Measurements from ENCODE around the gene OR52B6. TPM values are rescaled to one million over a fixed set of nuclear protein-coding genes. Genes with fewer than 3 reads are reported as not detected.
"Not testable (repeated sequence)": the region's sequence is repeated elsewhere in the genome, so short reads cannot be mapped to it uniquely, and the experiment has no call there.

The OR52B6 gene
- not detected for total RNA-seq
- long read RNA-seq = 0 reads

DNA sequence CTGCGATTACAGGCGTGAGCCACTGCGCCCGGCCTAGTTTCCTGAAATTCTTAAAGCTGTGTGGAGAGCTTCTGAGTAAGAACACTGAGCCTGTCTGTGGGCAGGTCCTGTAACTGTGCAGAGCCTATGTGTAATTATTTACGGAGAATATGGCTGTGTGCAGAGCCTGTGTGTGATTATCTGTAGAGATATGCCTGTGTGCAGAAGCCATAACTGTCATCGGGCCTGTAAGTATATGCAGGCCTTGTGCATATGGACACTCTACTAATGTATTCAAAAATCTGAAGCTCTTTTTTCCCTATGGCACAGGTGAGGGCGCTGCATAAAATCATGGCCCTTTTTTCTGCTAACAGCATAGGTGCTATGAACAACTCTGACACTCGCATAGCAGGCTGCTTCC is at the start of gene OR52B6:
Gene OR52B6, plus strand, starts transcription at position 301 of the 400 bp plus-strand sequence. Its CDS starts 0 bp downstream, at position 301.
- DNase-seq = no peak
- intact Hi-C loops (cut with micrococcal nuclease) = no loop called here
- ATAC-seq = no peak

DNA sequence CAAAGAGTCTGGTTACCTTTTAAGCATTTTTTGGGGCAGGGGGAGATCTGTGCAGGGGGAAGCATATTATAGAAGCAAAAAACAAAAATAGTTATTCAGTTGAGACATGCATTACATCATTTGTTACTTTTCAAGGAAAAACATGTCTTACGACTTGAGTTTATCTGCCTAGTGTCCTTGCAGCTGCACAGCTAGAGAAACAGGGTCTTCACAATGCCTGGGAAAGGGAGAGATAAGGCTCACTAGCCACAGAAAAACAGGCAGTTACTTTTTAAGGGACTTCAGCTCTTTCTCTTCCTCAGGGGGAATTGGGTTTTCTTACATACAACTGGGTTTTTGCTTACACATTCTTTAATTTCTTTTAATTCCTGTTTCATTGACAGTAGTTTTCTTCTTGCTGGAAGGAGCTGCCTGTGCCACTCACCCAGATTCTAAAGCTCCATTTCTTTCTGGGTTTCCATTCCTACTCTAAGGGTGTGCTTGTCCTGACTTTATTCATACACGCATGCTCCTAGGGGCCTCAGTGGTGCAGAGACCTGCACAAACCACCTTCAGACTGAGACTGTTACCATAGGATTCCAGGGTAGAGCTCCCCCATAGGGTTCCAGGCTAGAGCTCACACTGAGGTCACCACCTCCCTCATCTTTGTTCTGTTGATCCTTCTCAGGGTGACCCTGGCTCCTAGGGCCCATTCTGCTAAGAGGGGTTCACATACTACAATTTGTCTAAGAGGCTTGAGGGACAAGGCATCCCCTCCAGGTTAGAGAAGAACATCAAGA is 49.4 kb upstream of the OR52B6 start:
- ATAC-seq = no peak
- no peak for DNase-seq
- intact Hi-C loops (cut with micrococcal nuclease) = no loop called here

DNA sequence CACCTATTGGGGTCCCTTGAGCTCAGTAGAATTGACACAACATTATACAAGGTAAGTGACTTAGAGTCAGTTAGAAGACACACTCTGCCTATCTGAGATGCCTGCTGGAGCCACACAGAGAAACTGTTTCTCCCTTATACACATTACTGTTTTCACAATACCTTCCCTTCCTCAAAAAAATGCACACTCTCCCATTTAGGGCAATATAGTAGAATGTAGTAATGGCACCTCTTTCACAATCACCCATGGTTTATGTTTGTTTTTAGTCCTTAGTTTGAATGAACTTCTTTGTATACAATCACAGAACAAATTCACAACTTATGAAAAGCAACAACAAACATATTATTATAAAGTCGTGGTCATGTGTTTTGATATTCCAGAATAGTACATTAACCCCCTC is 46.6 kb upstream of the OR52B6 start:
- intact Hi-C loops (cut with micrococcal nuclease) = no loop called here
- DNase-seq (no peak), ATAC-seq (no peak)

GRCh38 chr11:5536482-5536881 is 44.2 kb upstream of the OR52B6 start:
- ATAC-seq = no peak
- intact Hi-C loops (cut with micrococcal nuclease) = no loop called here
- DNase-seq = no peak

GRCh38 chr11:5541427-5541826 is 39.2 kb upstream of the OR52B6 start:
- ATAC-seq (no peak), DNase-seq (no peak)
- intact Hi-C loops (cut with micrococcal nuclease) = no loop called here

DNA sequence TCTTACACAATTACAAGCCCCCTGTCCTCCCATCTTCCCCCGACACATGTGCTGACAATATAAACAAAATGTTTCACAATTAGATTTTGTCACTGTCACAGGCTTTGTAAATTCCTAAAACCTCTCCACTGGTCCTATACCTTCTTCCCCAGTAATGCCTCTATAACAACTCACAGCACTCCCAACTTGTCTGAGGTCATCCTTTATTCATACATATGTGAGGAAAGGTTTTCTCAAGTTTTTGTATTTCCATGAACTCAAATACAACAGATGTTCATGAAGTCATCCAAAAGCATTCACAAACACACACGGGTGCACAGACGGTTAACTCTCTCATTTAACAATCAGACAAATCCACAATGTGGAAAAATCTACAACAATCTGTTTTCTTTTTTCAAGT is 34.2 kb upstream of the OR52B6 start:
- intact Hi-C loops (cut with micrococcal nuclease) = no loop called here
- DNase-seq (no peak), ATAC-seq (no peak)

DNA sequence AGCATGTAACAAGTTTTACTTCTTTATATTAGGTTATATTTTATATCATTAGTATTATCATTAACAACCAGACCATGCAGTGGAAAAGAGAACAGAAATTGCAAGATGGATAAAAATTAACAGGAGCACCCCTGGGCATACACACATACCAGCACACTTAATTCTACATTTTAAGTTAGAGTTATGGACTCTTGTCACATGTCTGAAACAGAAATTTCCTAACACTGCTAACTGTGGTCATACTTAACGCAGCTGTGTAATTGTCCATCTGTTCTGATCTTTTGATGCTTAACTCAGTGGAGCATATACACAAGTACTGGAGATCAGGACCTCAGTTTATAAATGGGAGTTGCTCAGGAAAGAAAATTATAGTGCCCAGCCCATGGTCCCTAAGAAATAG is 32.7 kb upstream of the OR52B6 start:
- DNase-seq = no peak
- no peak for ATAC-seq
- intact Hi-C loops (cut with micrococcal nuclease) = no loop called here

GRCh38 chr11:5548440-5548839 is 32.2 kb upstream of the OR52B6 start, which contains the start of gene OR52H1:
Gene OR52H1, minus strand, starts transcription at chr11:5548540. Its CDS starts 3,035 bp downstream, at chr11:5545505.
- no peak for DNase-seq
- intact Hi-C loops (cut with micrococcal nuclease) = no loop called here
- no peak for ATAC-seq

- intact Hi-C loops (cut with micrococcal nuclease) = no loop called here
- no peak for ATAC-seq
- DNase-seq = no peak
These were observed 30.1 kb upstream of the OR52B6 start for GRCh38 chr11:5550440-5551095.

GRCh38 chr11:5553343-5553742 is 27.3 kb upstream of the OR52B6 start:
- DNase-seq (no peak), ATAC-seq (no peak)
- intact Hi-C loops (cut with micrococcal nuclease) = no loop called here

DNA sequence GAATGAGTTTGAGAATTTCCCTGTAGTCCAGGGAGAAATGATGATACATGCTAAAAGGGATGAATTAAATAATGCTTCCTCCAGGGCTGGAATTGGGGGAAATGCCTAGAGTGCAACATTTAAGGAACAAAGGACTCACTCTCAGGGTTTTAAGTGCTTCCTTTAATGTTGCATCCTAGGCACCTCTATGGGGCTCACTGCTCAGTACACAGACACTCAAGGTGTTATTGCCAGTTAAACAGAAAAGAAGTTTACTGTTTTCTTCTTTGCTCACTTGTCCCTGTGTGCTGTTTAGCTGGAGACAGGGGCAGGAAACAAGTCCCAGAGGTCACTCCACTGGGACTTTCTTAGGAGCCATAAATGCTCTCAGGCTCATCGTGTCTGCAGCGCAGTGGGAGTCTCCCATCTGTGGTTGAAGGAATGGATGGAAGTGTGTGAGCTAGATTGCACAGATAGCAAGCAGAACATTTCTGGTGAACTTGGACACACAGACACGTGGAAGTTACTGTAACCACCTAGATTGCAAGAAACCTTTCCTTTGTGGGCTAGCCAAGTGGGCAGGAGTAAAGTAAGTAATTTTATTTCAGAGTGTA is 24.0 kb upstream of the OR52B6 start:
- no peak for ATAC-seq
- intact Hi-C loops (cut with micrococcal nuclease) = no loop called here
- DNase-seq = no peak

DNA sequence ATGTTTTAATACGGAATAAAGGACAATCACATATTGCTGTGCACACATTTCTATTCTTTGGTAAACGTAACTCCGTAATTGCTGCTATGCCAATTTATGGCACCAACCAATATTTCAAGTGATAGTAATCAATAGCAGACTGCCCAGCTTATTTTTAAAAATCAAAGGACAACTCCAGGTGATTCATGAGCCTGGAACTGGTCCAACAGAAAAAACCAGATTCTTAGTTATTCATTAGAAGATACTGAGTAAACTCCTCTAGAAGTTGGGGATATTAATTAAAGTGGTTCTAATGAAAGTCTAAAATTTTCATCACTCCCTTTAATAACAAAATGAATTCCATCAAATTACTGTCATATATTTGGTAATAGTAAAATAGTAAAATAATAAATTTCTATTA is 22.9 kb upstream of the OR52B6 start:
- intact Hi-C loops (cut with micrococcal nuclease) = no loop called here
- no peak for DNase-seq
- ATAC-seq = no peak

DNA sequence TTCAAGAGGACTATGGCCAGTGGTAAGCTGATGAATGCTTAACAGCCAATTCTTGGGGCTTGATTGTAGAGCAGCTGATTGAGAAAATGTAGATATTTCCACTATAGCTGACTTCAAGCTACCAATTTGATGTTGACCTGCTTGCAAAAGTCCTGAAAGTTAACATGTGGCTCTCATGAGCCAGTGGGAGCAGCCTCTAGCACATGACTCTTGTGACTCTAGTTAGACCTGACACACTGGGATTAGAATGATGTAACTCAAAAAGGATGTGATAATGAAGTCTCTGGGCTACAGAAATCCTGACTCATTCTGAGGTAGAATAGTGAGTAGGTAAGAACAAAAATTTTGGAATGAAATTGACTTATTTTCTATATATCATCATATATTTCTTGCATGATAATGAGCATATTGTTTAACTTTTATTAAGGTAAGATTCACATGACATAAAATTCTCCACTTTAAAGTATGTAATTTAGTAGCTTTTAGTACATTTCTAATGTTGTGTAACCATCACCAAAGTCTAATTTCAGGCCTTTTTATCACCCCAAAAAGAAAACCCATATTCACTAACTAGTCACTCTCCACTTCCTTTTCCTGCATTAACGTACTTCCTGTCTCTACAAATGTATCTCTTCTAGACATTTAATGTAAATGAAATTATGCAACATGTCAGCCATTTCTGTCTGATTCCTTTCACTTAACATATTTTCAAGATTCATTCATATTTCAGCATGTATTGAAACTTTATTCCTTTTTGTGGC is 16.2 kb upstream of the OR52B6 start:
- ATAC-seq = no peak
- intact Hi-C loops (cut with micrococcal nuclease) = no loop called here

DNA sequence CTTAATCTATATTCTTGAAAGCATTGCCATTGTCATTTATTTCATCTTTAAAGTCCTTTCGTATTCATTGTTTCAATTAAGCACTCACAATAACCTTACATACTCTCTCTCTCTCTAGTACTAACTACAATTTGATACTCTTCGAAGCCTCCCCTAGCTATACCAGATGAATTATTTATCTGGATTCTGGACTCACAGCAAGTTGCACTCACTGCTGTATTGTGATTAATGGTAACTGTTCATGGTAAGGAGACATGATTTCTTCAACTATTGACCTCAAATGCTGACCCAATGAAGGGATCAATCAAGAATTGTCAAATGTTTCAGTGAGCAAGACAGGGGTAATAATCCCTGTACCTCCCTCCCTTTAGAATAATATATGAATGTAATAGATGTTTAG is 6.0 kb upstream of the OR52B6 start:
- intact Hi-C loops (cut with micrococcal nuclease) = no loop called here
- ATAC-seq (no peak), DNase-seq (no peak)

More for the DNA sequence above, 16.2 kb upstream of the OR52B6 start:
- DNase-seq = no peak

DNA sequence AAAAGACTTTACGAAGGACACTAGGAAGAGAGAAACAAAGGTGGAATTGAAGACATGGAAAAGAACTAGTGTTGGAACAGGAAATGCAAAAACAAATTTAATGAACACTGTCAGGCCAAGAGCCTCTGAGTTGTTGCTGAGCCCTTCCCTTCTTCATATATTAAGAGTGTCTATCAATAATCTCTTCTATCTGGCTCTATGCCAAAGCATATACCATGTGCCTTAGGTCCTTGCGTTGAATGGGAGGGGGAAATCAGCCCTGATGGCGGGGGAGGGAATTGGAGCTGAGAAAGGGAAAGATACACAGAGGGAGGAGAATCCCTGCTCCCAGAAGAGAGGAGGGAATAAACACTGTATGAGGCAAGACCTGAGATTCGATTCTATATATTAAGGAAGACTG is 5.5 kb upstream of the OR52B6 start:
- no peak for DNase-seq
- intact Hi-C loops (cut with micrococcal nuclease) = no loop called here

DNA sequence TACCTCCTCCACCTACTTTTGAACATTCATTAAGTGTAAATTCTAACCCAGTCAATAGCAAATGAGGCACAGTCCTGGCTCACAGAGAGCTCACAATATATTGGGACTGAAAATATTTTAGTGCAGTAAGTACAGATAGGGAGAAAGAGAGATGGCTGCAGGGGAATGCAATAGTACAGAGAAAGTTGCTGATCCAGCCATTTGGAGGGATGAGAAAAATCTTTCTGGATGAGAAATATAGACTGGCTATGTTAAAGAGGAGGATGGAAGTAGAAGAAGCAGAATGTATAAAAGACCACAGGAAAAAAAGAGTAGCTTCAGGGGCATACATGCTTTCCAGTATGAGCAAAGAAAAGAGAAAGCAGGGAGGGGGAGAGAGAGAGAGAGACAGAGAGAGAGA is 3.6 kb upstream of the OR52B6 start:
- intact Hi-C loops (cut with micrococcal nuclease) = no loop called here
- DNase-seq = no peak
- ATAC-seq = no peak

More for the DNA sequence above, 5.5 kb upstream of the OR52B6 start:
- ATAC-seq = no peak

- no peak for DNase-seq
- no peak for ATAC-seq
- intact Hi-C loops (cut with micrococcal nuclease) = no loop called here
These were observed 337 bp downstream of the OR52B6 start for GRCh38 chr11:5581014-5581413.

- DNase-seq; intact Hi-C loops (cut with micrococcal nuclease); ATAC-seq: not testable (repeated sequence)
These were observed 3.8 kb downstream of the OR52B6 start for GRCh38 chr11:5584458-5584857.

DNA sequence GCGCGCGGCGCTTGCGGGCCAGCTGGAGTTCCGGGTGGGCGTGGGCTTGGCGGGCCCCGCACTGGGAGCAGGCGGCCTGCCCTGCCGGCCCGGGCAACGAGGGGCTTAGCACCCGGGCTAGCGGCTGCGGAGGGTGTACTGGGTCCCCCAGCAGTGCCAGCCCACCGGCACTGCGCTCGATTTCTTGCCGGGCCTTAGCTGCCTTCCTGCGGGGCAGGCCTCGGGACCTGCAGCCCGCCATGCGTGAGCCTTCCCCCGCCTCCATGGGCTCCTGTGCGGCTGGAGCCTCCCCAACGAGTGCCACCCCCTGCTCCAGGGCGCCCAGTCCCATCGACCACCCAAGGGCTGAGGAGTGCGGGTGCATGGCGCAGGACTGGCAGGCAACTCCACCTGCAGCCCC is 9.2 kb downstream of the OR52B6 start:
- DNase-seq; intact Hi-C loops (cut with micrococcal nuclease); ATAC-seq: not testable (repeated sequence)

DNA sequence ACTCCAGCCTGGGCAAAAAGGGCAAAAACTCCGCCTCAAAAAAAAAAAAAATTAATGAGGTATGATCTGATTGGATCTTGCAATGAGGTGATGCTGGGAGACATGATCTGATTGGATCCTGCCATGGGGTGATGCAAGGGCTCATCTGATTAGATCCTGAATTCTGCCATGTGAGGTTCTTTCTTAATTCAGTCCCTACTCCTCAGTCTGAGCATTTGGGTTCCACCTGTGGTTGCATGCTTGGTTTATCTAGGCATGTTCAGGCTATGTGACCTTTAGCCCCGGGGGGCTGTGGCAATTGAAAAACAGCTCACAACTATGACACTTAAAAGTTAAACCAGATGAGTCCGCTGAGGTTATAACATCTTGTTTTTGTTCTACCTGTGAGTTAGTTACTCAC is 10.9 kb downstream of the OR52B6 start:
- DNase-seq (no peak), ATAC-seq (no peak)
- intact Hi-C loops (cut with micrococcal nuclease) = no loop called here
